Lower lobe of right lung (tissue), 2 donors: ENCODE data around the gene MX1. TPM values are rescaled to one million over a fixed set of nuclear protein-coding genes. Genes with fewer than 3 reads are reported as not detected.

Experiments used
- ATAC-seq, 2 donors: fragments of 200-7000 bp; cut with Tn5 transposase; one replicate each; pipeline ENCODE4 v1.9.1; 2020 to 2022; ENCODE audit warnings: mild to moderate bottlenecking in 2 of 2, moderate library complexity in 2 of 2
- DNase-seq: peaks from one replicate; pipeline ENCODE4 v3.0.0-alpha.2; 2020
- H3K27ac ChIP-seq: fragments of 200-600 bp; one replicate; pipeline ENCODE4 v1.8.0; 2022
- H3K27me3 ChIP-seq: fragments of 200-600 bp; one replicate; pipeline ENCODE4 v1.8.0; 2022; ENCODE audit warnings: low read depth
- H3K36me3 ChIP-seq: fragments of 200-600 bp; one replicate; pipeline ENCODE4 v1.8.0; 2022; ENCODE audit warnings: mild to moderate bottlenecking
- H3K4me1 ChIP-seq: fragments of 200-600 bp; one replicate; pipeline ENCODE4 v1.8.0; 2022
- H3K4me3 ChIP-seq: fragments of 200-600 bp; one replicate; pipeline ENCODE4 v1.8.0; 2022; ENCODE audit warnings: mild to moderate bottlenecking
- H3K9me3 ChIP-seq: fragments of 200-600 bp; one replicate; pipeline ENCODE4 v1.8.0; 2022
- CTCF ChIP-seq: fragments of 200-600 bp; IDR thresholded peaks from one replicate; pipeline ENCODE4 v1.8.0; 2022; ENCODE audit warnings: antibody characterized with exemption, mild to moderate bottlenecking
- intact Hi-C: fragments of 100-400 bp; cut with DNase I; formaldehyde crosslinking; loops from one replicate; pipeline ENCODE4 v1.11.0; 2022
- total RNA-seq: library from RNA; stranded (reverse); fragmentation: NEBNext Ultra II Directional; extraction: Animal tissue kit (Norgen Biotek cat#: 25700); gene quantifications from one replicate; pipeline ENCODE4 v1.2.1, GENCODE V29; 2021
- donor health status: DM: no; HTN: yes; CAD: no; lungs with severe emphysema.

The MX1 gene
- total RNA-seq, 1 donor from 2014 or later, result 211 TPM

GRCh38 chr21:41429305-41429704, 3.3 kb downstream of the MX1 start:
- intact Hi-C loops, result no loop called here
- H3K36me3 ChIP-seq, result peaks cover 63% of the 10 kb centered on the region
- no peaks in the 10 kb centered on the region for H3K27me3 ChIP-seq
- H3K4me1 ChIP-seq, result peaks cover 18% of the 10 kb centered on the region
- DNase-seq (no peak), ATAC-seq (no peak)
- no peak overlapping the region for H3K4me3 ChIP-seq
- H3K27ac ChIP-seq, result no peak overlapping the region
- H3K9me3 ChIP-seq, result no peaks in the 10 kb centered on the region
- TF ChIP-seq CTCF, result no peak

GRCh38 chr21:41429925-41430491, 4.0 kb downstream of the MX1 start:
- no peaks in the 10 kb centered on the region for H3K27me3 ChIP-seq
- intact Hi-C loops, result no loop called here
- no peak for ATAC-seq
- peaks cover 5% of the 10 kb centered on the region for H3K9me3 ChIP-seq
- no peak for DNase-seq
- peaks cover 68% of the 10 kb centered on the region for H3K36me3 ChIP-seq
- no peak overlapping the region for H3K4me3 ChIP-seq
- H3K4me1 ChIP-seq, result peaks cover 18% of the 10 kb centered on the region
- TF ChIP-seq CTCF, result no peak
- no peak overlapping the region for H3K27ac ChIP-seq

- Histone ChIP-seq H3K27ac (no peak overlapping the region), H3K27me3 (no peaks in the 10 kb centered on the region), H3K4me3 (no peak overlapping the region), H3K4me1 (peaks cover 8% of the 10 kb centered on the region), H3K9me3 (peaks cover 5% of the 10 kb centered on the region), H3K36me3 (peaks cover 86% of the 10 kb centered on the region)
- TF ChIP-seq CTCF, result no peak
- intact Hi-C loops, result no loop called here
- DNase-seq (no peak), ATAC-seq (no peak)
Observed at GRCh38 chr21:41431788-41432548, 5.9 kb downstream of the MX1 start.

GRCh38 chr21:41432562-41433460, 6.8 kb downstream of the MX1 start:
- ATAC-seq, result peak in 1 of 2 donors; percentile 22
- Histone ChIP-seq H3K4me1 (no peaks in the 10 kb centered on the region), H3K36me3 (peaks cover 94% of the 10 kb centered on the region), H3K9me3 (peaks cover 5% of the 10 kb centered on the region), H3K4me3 (no peak overlapping the region), H3K27me3 (no peaks in the 10 kb centered on the region), H3K27ac (no peak overlapping the region)
- no peak for DNase-seq
- TF ChIP-seq CTCF, result no peak
- intact Hi-C loops, result no loop called here

GRCh38 chr21:41433566-41433965, 7.5 kb downstream of the MX1 start:
- intact Hi-C loops, result no loop called here
- Histone ChIP-seq H3K27me3 (no peaks in the 10 kb centered on the region), H3K4me3 (no peak overlapping the region), H3K27ac (no peak overlapping the region), H3K4me1 (no peaks in the 10 kb centered on the region), H3K36me3 (peaks cover 94% of the 10 kb centered on the region), H3K9me3 (peaks cover 5% of the 10 kb centered on the region)
- ATAC-seq (peak in 1 of 2 donors; percentile 73), DNase-seq (no peak)
- no peak for TF ChIP-seq CTCF
